LNCaP clone FGC (cell line): ENCODE measurements around the gene TBATA.
"Not testable (repeated sequence)": the region's sequence is repeated elsewhere in the genome, so short reads cannot be mapped to it uniquely, and the experiment has no call there.

ENCODE experiments used
- DNase-seq: peaks from one replicate; pipeline ENCODE4 v3.0.0-alpha.2; 2011; ENCODE audit warnings: low read depth
- H3K4me3 ChIP-seq: 2 replicates; pipeline ENCODE4 v1.5.1; 2011; ENCODE audit warnings: mild to moderate bottlenecking, low read depth, low read length, control low read depth
- CTCF ChIP-seq: IDR thresholded peaks from 2 replicates; pipeline ENCODE4 v1.5.1; 2012; ENCODE audit warnings: mild to moderate bottlenecking; ENCODE audit not compliant: control insufficient read depth, insufficient read depth; ENCODE audit errors: extremely low read depth

Gene TBATA

GRCh38 chr10:70770001-70770400 is 15.2 kb downstream of the TBATA start:
- no peak overlapping the region for H3K4me3 ChIP-seq
- DNase-seq = no peak
- no peak for TF ChIP-seq CTCF

DNA sequence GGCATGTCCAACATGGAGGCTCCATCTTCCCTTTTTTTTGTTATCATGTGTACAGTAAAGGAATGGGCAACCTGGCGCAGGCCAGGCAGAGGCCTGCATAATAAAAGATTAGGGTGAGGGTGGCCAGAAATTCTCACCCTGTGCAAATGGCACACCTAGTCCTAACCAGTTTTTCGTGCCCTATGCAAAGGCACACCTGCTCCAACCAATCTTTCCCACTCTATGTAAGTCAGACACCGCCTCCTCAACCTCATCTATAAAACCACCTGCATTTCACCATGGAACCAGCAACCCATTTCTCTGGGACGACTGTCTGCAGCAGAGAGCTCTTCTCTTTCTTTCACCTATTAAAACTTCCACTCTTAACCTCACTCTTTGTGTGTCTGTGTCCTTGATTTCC is 16.1 kb downstream of the TBATA start:
- no peak for TF ChIP-seq CTCF
- DNase-seq = no peak
- H3K4me3 ChIP-seq = no peak overlapping the region

GRCh38 chr10:70768026-70768685 is 17.0 kb downstream of the TBATA start:
- not testable (repeated sequence) for DNase-seq, H3K4me3 ChIP-seq

- H3K4me3 ChIP-seq = no peak overlapping the region
- TF ChIP-seq CTCF = no peak
- DNase-seq = no peak
Observed at GRCh38 chr10:70765794-70766594, 19.2 kb downstream of the TBATA start.

DNA sequence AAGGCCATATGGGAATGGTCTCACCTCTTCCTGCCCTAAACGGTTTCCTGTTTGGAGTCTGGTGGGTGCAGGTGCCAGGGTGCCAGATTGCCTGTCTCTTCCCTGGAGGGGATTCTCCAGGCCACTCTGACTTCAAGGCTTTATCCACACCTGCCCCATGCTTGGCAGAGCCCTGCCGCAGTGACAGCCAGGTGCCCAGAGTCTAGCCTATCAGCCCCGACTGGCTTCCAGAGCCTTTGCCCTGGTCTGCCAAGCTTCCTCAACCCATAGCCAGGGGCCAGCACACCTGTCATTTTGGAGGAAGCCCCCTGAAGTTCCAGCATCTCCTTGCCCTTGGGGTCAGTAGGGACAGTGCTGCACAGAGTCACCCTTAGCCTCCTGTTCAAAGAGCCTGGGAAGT is 21.6 kb downstream of the TBATA start:
- TF ChIP-seq CTCF = no peak
- H3K4me3 ChIP-seq = no peak overlapping the region
- DNase-seq = no peak

GRCh38 chr10:70762441-70763175 is 22.6 kb downstream of the TBATA start:
- no peak for DNase-seq
- TF ChIP-seq CTCF = no peak
- no peak overlapping the region for H3K4me3 ChIP-seq

GRCh38 chr10:70761727-70762350 is 23.3 kb downstream of the TBATA start:
- DNase-seq = no peak
- no peak overlapping the region for H3K4me3 ChIP-seq
- no peak for TF ChIP-seq CTCF
